ENCODE measurements around the gene AEBP1.

AEBP1 gene

DNA sequence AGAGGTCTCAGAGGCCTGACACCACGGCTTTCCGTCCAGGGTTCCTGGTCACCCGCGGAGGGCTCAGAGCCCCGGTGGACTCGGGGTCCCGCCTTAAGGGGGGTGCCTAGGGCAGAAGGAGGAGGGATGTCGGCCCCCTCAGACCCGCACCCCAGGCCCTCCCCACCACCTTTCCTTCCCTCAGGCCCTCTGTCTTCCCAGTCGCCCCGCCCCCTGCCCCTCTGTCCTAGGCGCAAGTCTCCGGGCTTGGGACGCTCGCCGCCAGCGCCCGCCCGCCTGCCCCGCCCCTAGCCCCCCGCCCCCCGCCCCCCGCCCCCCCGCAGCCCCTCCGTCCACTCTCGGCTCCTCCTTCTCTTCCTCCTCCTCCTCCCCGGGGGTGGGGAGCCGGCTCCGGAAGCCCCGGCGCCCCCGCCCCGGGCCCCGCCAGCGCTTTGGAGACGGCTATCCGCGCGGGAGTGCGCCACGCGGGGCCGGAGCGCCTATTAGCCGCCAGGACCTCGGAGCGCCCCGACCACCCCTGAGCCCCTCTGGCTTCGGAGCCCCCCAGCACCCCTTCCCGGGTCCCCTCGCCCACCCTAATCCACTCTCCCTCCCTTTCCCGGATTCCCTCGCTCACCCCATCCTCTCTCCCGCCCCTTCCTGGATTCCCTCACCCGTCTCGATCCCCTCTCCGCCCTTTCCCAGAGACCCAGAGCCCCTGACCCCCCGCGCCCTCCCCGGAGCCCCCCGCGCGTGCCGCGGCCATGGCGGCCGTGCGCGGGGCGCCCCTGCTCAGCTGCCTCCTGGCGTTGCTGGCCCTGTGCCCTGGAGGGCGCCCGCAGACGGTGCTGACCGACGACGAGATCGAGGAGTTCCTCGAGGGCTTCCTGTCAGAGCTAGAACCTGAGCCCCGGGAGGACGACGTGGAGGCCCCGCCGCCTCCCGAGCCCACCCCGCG, at the start of gene AEBP1:
Gene AEBP1, plus strand, starts transcription at position 423 of the 937 bp plus-strand sequence. Its CDS starts 321 bp downstream, at position 744.
- peak; percentile 40 for DNase-seq

- no peak for DNase-seq
Observed at GRCh38 chr7:44056681-44057080, 47.5 kb upstream of the AEBP1 start.

DNA sequence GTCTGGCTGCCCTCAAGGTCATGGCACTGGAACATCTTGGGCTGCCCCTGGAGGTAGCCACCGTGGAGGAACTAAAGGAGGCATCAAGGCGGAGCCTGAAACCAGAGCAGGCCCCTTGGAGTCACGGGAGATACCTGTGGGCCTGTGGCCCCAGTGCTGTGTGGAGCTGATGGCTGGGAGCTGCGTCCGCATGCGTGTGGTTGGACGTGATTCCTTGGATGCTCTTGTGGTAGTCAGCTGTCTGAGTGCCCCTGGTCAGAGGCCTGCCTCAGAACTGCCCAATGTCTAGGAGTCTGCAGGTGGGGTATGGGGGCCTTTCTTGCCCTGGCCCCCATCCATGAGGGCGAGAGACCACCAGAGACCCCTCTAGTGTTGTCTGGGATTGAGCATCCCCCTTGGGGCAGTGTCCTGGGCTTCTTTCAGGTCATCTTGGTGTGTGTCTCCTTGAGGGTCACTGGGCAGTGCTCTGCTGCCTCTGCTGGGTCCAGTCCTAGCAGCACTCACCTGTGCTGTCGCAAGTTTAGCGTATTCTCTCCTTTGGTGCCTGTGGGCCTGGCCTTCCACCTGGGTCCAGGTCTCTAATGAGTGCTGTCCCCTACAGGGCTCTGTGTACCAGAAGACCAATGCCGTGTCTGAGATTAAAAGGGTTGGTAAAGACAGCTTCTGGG, 46.8 kb upstream of the AEBP1 start:
- DNase-seq, result no peak

DNA sequence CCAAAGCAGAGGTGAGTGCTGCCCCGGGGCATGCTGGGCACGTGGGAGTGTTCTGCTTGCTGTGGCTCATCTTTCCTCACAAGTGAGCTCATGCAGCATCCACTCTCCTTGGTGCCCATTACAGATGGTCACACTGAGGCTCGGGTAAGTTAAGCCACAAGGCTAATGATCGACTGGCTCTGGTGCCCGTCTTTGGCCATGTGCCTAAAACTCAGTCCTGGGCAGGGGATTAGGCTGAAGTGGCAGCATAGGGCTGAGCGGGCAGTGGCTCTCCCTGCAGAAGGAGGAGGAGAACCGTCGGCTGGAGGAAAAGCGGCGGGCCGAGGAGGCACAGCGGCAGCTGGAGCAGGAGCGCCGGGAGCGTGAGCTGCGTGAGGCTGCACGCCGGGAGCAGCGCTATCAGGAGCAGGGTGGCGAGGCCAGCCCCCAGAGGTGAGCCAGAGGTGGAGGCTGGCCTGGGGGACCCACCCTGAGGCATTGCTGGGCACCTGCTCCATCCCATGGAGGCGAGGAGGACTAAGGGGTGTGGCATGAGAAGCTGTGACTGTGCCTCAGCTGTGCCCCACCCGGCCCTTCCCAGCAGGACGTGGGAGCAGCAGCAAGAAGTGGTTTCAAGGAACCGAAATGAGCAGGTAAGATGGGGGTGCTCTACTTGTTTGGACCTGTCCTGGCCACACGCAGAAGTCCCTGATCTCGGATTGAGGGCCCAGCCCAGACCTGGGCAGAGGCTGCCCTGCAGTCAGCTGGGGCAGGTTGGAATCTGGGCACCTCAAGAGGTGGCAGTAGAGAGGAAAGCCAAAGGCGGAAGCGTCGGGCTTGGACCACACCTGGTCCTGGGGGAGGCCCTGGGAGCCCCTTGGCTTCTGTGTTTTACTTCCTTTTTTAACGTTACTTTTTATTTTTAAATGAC, 46.0 kb upstream of the AEBP1 start:
- peak; percentile 11 for DNase-seq

- no peak for DNase-seq
Observed at GRCh38 chr7:44058759-44059218, 45.4 kb upstream of the AEBP1 start.

DNA sequence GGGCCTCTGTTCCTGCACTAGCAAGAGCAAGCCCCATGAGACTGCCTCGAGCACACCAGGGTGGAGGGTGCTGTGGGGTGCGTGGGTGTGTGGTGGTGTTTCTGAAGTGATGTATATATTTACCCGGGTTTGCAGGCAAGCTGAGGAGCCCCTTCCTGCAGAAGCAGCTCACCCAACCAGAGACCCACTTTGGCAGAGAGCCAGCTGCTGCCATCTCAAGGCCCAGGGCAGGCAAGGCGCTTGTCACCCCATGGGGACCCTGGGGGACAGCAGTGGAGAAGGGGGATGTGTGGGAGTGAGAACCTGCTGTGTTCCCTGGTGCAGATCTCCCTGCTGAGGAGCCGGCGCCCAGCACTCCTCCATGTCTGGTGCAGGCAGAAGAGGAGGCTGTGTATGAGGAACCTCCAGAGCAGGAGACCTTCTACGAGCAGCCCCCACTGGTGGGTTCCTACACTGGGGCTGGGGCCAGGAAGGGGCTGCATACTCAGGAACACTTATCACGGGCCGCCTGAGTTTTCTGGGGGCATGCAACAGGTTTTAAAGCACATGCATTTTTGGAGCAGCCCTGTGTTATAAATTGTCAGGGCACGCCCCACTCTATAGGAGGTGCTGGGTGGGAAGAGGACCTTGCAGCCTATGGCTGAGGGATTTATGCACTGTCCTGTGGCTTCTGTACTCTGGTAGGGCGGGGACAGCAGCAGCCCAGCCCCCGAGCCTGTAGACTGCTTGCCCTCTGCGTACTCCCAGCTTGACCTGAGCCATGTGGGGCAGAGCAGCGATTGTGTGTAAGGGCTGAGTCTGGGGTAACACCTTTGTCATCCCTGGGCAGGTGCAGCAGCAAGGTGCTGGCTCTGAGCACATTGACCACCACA, 44.7 kb upstream of the AEBP1 start:
- DNase-seq, result peak; percentile 55

DNA sequence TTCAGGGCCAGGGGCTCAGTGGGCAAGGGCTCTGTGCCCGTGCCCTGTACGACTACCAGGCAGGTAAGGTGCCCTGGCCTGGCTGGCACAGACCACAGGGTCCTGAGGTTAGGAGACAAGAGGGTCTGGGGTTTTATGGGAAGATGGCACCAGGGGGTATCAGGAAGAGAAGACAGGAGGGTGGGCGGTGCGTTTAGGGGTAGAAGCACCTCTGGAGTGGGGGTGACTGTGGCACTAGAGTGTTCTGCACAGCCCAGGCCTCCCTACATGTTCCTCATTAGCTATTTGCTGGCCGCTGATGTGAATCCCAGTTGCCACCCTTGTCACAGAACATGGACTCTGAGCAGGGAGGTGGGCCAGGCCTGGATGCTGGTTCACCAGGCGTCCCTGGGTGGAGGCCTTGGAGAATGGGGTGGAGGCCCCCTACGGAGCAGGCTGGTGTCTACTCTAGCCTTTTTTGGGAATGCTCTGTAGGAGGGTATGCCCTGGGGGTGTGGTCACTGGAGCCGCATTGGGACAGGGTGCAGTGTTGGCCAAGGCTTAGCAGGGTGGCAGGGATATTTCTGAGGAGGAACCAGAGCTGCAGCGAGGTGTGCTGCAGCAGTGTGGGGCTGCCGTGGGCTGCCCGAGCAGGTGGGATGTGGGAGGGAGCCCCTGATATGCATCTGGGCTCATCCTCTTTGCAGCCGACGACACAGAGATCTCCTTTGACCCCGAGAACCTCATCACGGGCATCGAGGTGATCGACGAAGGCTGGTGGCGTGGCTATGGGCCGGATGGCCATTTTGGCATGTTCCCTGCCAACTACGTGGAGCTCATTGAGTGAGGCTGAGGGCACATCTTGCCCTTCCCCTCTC, 43.8 kb upstream of the AEBP1 start:
- DNase-seq, result peak; percentile 11

GRCh38 chr7:44060948-44061644, 43.0 kb upstream of the AEBP1 start:
- DNase-seq, result peak; percentile 11

GRCh38 chr7:44061645-44062179, 42.4 kb upstream of the AEBP1 start:
- DNase-seq, result peak; percentile 14

GRCh38 chr7:44062180-44062902, 41.8 kb upstream of the AEBP1 start:
- peak; percentile 14 for DNase-seq

DNA sequence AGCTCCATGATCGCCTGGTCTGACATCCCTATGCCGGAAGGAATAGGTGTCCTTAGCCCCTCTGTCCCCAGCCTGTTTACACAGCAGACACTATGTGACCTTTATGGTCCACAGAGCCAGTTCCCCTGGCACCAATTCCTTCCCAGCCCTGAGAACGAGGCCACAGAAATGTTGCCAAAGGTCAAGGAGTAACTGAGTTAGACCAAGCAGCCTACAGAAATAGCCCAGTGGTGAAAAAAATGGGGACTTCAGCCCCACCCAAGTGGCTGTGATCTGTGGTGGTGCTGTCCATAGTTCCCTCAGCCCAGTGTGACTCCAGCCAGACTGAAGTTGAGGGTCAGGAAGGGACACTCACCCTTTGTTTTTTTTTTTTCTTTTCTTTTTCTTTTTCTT, 41.2 kb upstream of the AEBP1 start:
- DNase-seq, result peak; percentile 11

GRCh38 chr7:44063547-44063893, 40.6 kb upstream of the AEBP1 start:
- no peak for DNase-seq

GRCh38 chr7:44063894-44064651, 40.1 kb upstream of the AEBP1 start:
- DNase-seq, result peak; percentile 15

GRCh38 chr7:44064791-44065430, 39.2 kb upstream of the AEBP1 start:
- peak; percentile 14 for DNase-seq

DNA sequence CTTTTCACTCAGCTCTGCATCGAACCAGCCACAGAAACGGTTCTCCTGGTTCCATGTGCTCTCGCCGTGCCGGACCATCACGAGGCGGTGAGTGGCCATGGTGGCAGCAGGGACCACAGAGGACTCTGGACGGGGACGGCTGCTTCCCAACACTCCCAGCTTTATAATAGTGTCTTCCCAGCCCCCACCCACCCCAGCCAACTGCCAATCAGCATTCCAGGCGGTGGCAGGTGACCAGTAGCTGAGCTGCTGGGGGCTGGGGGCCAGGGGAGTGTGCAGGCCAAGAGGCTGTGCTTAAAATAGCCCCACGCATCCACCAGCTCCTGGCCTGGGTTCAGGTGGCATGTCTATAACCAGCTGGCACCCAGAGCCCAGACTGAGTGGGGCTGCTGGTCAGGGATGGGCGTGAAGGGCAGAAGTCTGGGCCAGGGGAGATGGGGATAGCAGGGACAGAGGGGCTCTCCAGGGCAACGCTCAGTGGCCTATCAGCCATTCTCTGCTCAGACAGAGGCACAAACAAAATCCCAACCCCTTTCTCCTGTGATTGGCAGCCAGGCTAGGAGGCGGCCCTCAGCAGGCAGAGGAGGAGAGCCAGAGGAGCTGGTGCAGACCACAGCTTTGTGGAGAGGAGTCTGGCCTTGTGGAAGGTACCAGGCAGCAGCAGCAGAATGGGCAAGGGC, 38.6 kb upstream of the AEBP1 start, which contains the start of gene PGAM2:
Gene PGAM2, minus strand, starts transcription at position 137 of the 680 bp plus-strand sequence. Its CDS starts 38 bp downstream, at position 99.
- DNase-seq, result peak; percentile 19

- no peak for DNase-seq
Observed at GRCh38 chr7:44066111-44066460, 38.1 kb upstream of the AEBP1 start.

DNA sequence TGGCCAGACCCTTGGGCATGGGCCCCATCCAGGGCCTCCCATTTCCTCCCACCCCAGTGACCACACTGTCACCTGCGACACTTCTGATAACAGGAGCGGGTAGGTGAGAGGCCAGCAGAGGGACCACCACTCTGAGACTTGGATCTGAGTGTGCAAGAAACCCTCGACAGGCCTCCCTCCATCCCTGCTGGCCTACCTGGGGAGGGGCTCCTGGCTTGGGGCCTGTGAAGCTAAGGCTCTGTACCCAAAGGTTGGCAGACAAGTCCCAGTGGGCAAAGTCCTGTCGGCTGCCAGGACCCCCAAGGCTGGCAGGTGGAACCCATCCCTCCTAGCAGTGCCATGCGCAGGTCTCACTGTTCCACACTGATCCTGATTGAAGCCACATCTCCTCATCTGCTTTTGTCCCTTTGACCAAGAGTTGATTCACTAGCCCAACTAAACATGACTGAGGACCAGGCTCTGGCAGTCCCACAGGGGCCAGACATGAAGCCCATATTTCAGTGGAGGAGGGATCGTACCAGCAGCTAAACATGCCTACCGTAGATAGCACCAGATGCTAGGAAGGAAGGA, 37.6 kb upstream of the AEBP1 start:
- peak; percentile 14 for DNase-seq
